NOMO-1 treated with DMSO at 0.1 percent for 48 hours (cell line): ENCODE measurements around the gene RNU6-9.
"Not testable (repeated sequence)": the region's sequence is repeated elsewhere in the genome, so short reads cannot be mapped to it uniquely, and the experiment has no call there.

Source experiments
- DNase-seq: peaks from one replicate; lab custom pipeline; 2025; ENCODE audit not compliant: unreplicated experiment; lab: John Stamatoyannopoulos, UW

The RNU6-9 gene

DNA sequence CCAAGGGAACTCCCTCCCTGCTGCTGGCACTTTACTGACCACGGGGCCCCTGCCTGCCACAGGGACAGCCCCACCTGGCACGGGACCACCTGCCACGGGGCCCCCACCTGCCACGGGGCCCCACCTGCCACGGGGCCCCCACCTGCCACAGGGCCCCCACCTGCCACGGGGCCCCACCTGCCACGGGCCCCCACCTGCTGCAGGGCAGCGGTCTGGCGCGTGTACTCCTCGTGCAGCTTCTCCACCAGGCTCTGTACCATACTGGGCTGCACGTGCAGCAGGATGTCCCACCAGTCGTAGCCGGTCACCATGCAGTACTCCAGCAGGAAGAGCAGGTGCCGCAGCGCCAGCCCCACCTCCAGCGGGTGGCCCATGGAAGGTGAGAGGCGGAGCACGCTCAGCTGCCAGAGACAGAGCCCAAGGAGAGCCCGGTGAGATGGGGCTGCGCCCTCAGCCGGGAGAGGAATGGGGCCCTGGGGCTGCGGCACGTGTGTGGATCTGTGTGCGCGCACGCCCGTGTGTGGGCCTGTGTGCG is 16.4 kb upstream of the RNU6-9 start:
- no peak for DNase-seq

DNA sequence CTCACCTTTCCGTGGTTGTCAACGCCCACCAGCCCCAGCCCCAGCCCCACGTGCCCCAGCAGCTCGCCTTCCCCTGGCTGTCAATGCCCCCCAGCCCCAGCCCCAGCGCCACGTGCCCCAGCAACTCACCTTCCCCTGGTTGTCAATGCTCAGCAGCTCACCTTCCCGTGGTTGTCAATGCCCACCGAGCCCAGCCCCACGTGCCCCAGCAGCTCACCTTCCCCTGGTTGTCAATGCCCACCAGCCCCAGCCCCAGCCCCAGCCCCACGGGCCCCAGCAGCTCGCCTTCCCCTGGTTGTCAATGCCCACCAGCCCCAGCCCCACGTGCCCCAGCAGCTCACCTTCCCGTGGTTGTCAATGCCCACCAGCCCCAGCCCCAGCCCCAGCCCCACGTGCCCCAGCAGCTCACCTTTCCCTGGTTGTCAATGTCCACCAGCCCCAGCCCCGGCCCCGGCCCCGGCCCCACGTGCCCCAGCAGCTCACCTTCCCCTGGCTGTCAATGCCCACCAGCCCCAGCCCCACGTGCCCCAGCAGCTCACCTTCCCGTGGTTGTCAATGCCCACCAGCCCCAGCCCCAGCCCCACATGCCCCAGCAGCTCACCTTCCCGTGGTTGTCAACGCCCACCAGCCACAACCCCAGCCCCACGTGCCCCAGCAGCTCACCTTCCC is 15.2 kb upstream of the RNU6-9 start:
- not testable (repeated sequence) for DNase-seq

DNA sequence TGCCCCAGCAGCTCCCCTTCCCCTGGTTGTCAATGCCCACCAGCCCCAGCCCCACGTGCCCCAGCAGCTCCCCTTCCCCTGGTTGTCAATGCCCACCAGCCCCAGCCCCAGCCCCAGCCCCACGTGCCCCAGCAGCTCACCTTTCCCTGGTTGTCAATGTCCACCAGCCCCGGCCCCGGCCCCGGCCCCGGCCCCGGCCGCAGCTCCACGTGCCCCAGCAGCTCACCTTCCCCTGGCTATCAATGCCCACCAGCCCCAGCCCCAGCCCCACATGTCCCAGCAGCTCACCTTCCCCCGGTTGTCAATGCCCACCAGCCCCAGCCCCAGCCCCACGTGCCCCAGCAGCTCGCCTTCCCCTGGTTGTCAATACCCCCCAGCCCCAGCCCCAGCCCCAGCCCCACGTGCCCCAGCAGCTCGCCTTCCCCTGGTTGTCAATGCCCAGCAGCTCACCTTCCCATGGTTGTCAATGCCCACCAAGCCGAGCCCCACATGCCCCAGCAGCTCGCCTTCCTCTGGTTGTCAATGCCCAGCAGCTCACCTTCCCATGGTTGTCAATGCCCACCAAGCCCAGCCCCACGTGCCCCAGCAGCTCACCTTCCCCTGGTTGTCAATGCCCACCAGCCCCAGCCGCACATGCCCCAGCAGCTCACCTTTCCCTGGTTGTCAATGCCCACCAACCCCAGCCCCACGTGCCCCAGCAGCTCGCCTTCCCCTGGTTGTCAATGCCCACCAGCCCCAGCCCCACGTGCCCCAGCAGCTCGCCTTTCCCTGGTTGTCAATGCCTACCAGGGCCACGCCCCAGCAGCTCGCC is 14.3 kb upstream of the RNU6-9 start:
- not testable (repeated sequence) for DNase-seq

DNA sequence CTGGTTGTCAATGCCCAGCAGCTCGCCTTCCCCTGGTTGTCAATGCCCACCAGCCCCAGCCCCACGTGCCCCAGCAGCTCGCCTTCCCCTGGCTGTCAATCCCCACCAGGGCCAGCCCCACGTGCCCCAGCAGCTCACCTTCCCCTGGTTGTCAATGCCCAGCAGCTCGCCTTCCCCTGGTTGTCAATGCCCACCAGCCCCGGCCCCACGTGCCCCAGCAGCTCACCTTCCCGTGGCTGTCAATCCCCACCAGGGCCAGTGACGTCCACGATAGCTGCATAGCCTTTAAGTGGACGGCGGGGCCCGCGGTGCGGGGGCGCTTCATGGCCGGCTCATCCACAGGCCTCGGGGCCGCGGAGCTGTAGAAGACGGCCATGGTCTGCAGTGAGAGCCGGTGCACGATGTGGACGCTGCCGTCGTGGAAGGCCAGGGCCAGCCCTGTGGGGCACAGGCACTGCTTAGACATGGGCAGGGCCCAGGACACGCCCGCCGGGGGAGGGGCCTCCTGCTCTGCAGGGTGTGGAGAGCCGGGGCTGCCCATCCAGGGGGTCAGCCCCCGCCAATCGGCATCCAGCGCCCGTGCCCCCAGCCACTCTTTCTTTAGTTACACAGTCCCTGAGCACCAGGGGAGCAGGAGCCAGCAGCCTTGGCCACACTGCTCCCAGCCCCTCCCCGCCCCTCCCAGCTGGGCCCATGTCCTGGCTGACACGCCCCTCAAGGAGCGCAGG is 13.4 kb upstream of the RNU6-9 start:
- no peak for DNase-seq

DNA sequence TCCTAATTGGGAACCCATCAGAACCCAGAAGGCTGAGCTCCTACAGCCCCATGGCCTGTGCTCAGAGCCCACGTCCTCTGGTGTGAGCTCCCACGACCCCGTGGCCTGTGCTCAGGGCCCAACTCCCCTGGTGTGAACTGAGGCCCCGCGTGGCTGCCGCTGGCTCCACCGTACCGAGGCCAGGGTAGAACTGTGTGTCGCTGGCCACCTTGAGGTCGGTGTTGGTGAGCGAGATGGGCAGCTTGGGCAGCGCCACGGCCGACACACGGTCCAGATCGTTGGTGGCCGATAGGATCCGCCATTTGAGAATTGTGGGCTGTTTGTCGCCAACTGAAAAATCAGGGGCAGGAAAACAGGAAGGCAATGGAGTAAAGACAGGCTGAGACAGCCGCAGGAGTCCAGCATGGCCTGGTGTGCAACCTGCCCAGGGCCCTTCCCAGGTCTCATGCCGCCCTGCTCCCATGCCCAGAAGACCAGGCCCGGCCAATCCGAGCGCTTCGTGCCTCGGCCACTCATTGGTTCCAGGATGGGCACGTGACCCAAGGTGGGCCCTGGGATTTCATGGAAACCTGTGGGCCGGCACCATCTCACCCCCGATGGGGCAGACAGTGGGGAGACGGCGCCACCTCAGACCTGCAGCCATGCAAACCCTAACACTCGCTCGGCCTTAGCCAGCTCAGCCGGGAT is 11.8 kb upstream of the RNU6-9 start:
- no peak for DNase-seq

DNA sequence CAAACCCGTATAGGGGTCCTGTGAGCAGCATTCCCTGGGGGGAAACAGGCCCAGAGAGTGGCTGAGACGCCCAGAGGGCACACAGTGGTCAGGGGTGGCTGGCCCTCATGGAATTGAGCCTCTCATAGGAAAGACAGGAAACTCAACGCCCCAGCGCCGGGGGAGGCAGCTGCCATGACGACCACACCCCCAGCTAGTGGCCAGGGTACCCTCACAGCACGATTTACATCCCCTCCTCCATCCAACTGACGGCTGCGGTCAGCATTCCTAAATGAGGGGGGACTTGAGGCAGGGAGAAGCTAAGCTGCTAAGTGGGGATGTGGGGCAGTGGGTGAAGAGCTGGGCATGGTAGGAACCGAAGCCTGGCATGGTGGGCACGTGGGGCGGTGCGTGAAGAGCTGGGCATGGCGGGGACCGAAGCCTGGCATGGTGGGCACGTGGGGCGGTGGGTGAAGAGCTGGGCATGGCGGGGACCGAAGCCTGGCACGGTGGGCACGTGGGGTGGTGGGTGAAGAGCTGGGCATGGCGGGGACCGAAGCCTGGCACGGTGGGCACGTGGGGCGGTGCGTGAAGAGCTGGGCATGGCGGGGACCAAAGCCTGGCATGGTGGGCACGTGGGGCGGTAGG is 10.3 kb upstream of the RNU6-9 start:
- no peak for DNase-seq

DNA sequence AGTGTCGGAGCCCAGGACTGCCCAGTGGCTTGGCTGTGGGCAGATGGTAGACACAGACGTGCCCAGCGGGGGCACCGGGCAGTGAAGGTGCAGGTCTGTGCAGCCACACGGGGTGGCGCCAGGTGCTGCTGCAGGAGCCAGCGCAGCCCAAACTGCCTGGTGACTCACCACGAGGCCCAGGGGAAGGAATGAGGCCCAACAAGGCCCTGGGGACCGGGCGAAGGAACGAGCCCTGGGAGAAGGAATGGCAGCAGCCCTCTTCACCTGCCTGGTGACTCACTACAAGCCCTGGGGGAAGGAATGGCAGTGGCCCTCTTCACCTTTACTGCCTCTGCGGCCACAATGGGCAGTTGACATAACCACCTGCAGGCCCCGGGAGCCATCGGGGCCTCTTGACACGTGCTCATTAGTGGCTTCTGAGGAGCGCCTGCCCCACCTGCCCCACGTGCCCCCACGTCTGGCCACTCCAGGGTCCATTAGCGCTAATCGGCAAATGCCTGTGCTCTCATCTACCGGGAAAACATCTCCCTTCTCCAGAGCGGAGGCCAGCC is 9.5 kb upstream of the RNU6-9 start:
- no peak for DNase-seq

DNA sequence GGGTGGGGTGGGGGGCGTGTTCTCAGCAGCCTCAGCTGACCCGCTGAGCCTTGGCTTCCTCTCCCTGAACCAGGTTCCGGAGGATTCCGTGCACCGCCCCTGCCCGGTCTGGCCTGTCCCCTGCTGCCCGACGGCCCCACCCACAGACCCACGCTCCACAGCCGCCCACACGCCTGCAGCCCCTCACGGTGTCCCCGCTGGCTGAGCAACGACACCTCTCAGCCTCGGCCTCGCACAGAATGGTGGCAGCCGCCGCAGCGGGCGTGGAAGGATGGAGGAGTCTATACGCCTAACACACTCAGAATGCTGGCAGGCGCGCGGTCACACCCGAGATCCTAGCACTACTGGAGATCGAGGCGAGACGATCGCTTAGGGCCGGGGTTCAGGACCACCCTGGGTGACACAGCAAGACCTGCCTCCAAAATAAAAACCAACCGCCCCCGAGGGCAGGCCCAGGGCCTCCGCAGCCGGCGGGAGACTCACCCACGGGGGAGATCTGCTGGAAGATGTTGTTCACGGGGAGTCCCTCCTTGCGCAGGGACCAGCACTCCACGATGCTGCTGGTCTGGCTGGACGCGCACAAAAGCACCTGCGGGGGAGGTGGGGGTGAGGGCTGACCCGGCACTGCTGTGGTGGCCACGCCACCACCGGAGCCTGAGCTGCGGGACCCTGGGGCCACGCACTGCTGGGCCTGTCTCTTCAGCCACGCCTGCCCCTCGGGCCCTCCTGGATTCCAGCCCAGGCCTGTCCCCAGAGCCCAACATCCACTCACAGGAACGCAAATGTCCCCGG is 8.7 kb upstream of the RNU6-9 start:
- no peak for DNase-seq

DNA sequence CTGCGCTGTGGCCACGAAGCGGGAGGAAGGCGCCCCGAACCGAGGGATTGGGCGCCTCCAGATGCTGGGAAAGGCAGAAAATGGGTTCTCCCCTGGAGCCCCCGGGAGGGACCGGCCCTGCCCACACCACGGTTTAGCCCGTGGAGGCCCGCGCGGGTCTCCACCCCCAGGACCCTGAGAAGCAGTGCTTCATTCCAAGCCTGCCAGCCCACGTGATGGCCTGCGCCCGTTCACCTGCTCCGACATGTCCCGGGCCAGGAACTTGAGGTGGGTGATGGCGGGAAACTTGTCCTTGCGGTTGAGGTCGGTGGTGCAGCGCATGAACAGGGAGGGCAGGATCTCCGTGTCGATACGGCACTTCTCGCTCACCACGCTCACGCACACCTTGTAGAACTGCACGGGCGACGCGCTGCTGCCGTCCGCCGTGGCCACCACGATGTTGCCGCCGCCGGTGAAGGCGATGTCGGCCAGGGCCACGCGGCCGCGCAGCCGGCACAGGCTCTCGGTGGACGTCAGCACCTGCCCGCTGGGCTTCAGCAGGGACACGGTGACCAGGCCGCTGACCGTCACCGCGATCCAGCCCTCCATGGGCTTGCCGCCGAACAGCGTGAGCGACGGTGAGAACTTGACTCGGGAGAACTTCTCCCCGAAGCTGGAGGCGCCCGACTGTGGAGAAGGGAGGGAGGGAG is 7.6 kb upstream of the RNU6-9 start:
- DNase-seq, result no peak

DNA sequence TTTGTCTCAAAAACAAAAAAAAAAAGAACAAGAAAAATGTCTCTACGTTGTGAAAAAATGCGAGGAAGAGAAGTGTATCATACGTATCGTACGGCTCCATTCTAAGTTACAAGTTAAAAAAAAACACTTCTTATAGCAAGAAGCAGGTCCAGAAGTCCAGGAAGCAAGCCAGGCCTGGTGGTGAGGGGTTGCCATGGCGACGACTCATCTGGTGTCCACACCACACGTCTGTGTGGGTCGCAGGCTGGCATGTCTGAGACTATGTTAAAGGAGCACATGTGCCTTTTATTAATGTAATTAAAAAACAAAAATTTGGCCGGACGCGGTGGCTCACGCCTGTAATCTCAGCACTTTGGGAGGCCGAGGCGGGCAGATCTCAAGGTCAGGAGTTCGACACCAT is 6.2 kb upstream of the RNU6-9 start:
- no peak for DNase-seq

DNA sequence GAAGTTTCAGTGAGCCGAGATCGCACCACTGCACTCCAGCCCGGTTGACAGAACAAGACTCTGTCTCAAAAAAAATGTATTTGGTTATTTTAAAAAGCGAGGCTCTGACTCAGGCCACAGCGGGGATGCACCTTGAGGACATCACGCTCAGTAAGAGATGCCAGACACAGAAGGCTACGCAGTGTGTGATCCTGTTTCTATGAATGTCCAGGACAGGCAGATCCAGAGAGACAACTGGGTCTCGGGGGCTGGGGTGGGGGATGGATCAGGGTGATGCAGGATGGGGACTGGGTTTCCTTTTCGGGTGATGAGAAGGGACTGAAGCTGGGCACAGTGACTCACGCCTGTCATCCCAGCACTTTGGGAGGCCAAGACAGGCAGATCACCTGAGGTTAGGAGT is 5.7 kb upstream of the RNU6-9 start:
- DNase-seq, result no peak

DNA sequence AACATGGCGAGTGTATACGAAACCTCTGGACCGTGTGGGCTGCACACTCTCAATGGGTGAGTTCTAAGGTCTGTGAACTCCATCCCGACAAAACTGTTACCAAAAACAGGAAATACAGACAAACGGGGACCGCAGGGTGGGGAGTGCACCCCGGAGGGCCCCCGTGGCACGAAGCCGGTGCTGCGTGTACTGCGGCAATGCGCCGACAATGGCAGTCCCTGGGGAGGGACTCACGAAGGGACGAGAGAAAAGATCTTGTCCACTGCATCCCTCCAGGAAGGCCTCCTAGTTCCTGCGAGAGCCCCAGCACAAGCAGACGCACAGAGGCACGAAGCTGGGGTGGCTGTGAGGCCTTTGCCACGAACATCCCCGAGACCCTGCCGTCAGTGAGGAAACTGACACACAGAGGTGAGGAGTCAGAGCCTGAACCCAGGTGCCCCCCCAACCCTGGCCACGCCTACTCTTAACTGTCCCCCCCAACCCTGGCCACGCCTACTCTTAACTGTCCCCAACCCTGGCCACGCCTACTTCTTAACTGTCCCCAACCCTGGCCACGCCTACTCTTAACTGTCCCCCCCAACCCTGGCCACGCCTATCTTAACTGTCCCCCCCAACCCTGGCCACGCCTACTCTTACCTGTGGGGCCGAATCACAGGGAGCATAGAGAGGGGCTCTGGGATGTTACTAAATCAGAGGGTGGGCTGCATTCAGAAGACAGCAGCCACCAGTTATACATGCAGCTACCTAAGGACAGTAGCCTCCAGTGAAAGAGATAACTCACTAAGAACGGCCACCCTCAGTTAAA is 4.5 kb upstream of the RNU6-9 start:
- DNase-seq, result no peak

DNA sequence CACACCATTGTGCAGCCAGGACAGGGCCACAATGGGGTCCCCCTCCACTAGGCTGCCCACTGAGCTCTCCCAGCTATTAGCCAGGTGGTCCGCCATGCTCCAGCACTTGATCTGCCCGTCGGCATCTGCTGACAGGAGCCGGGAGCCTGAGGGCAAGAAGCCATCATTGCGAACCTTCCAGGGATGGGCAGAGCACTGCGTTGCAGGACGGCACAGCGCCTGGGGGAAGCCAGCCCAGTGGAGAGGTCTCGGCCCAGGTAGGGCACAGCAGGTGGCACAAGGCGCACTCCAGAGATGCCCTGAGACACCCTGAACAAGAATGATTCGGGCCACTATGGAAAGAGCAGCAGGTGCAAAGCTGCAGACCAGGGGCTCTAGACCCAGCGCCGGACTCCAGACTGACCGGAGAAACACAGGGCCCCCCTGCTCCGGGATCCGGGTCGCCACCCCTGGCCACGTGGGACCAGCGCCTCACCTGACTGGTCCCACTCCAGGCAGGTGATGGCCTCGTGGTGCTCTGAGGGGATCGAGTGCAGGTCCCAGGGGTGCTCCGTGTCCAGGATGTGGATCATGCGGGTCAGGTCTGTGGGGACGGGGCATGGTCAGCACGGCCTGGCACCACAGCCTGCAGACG is 3.5 kb upstream of the RNU6-9 start:
- DNase-seq, result no peak

DNA sequence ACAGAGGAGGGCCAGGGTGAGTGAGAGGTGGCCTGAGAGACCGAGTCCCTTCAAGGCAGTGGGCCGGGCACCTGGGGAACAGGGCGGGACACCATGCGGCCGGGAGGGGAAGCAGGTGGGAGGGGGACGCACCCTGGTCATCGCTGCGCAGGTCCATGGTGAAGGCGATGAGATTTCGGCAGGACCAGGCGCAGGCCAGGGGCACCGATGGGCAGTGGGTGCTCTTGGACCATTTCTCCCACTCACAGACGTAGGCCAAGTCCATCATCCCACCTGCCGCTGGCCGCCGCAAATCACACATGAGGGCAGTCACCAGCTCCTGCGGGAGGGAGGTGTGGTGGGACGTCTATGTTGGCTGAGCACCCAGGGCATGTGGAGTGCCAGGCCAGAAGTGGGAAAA is 2.5 kb upstream of the RNU6-9 start:
- no peak for DNase-seq

DNA sequence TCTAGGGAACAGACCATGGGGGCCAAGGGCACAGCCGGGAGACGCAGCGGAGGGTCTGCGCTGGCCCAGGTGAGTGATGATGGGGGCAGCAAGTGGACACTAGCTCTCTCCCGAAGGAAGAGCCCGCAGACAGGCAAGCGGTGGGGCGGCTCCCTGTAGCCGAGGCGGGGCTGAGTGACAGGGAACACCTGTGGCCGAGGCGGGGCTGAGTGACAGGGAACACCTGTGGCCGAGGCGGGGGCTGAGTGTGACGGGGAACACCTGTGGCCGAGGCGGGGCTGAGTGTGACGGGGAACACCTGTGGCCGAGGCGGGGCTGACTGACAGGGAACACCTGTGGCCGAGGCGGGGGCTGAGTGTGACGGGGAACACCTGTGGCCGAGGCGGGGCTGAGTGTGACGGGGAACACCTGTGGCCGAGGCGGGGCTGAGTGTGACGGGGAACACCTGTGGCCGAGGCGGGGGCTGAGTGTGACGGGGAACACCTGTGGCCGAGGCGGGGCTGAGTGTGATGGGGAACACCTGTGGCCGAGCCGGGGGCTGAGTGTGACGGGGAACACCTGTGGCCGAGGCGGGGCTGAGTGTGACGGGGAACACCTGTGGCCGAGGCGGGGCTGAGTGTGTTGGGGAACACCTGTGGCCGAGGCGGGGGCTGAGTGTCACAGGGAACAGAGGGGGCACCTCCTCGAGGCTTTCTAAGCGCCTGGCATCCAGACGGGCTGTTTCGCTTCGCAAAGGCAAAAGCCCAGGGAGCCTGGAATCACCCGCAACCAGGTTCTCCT is 1.7 kb upstream of the RNU6-9 start:
- not testable (repeated sequence) for DNase-seq

DNA sequence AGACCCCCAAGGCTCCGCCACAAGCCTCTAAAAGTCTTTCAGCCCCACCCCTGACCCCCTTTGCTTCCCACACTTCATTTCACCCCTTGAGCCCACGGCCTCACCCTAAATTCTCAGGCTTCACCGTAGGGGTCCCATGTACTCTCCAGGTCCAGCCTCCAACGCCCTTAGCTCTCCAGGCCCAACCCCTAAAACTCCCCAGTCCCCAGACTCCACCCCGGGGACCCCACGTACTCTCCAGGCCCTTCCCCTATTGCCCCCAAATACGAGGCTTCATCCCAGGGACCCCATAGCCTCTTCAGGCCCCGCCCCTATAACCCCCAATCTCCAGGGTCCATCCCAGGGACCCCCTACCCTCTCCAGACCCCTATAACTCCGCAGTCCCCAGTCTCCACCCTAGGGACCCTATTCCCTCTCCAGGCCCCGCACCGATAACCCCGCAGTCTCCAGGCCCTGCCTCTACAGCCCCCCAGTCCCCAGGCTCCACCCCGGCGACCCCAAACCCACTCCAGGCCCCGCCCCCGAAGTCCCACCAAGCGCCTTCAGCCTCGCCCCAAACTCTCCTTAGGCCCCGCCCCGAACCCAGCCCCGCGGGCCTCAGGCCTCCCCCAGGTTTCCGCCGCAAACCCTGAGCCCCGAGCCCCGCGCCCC is 916 bp upstream of the RNU6-9 start:
- no peak for DNase-seq
